IPS-11a (cell line): Measurements from ENCODE around the gene RGN.
"Not testable (repeated sequence)": the region's sequence is repeated elsewhere in the genome, so short reads cannot be mapped to it uniquely, and the experiment has no call there.

Experiments
- H3K4me3 ChIP-seq: one replicate; pipeline ENCODE4 v1.5.1; 2013; ENCODE audit warnings: low read depth, low read length, control low read depth

Gene RGN

GRCh38 chrX:47078129-47079043 lies at the start of gene RGN:
RGN (plus strand) TSS chrX:47078443; CDS start chrX:47081145, 2,702 bp downstream.
- H3K4me3 ChIP-seq, result no peak within 1 kb of the TSS

GRCh38 chrX:47030339-47030738 lies 47.9 kb upstream of the RGN start:
- H3K4me3 ChIP-seq, result no peak overlapping the region

- H3K4me3 ChIP-seq, result no peak overlapping the region
These were observed 30.3 kb upstream of the RGN start for GRCh38 chrX:47047989-47048388.

GRCh38 chrX:47059142-47059874 lies 18.9 kb upstream of the RGN start:
- H3K4me3 ChIP-seq, result no peak overlapping the region

GRCh38 chrX:47060708-47061107 lies 17.5 kb upstream of the RGN start:
- no peak overlapping the region for H3K4me3 ChIP-seq

GRCh38 chrX:47061238-47061919 lies 16.9 kb upstream of the RGN start:
- no peak overlapping the region for H3K4me3 ChIP-seq

- H3K4me3 ChIP-seq, result no peak overlapping the region
These were observed 15.1 kb upstream of the RGN start for GRCh38 chrX:47063179-47063578.

- no peak overlapping the region for H3K4me3 ChIP-seq
These were observed 10.0 kb upstream of the RGN start for GRCh38 chrX:47068214-47068613.

GRCh38 chrX:47068720-47069119 lies 9.5 kb upstream of the RGN start:
- no peak overlapping the region for H3K4me3 ChIP-seq

- H3K4me3 ChIP-seq, result no peak overlapping the region
These were observed 2.1 kb downstream of the RGN start for GRCh38 chrX:47080215-47080914.

GRCh38 chrX:47080915-47081236 lies 2.6 kb downstream of the RGN start:
- no peak overlapping the region for H3K4me3 ChIP-seq

GRCh38 chrX:47091149-47091775 lies 13.0 kb downstream of the RGN start:
- H3K4me3 ChIP-seq, result no peak overlapping the region

GRCh38 chrX:47093248-47093647 lies 15.0 kb downstream of the RGN start:
- H3K4me3 ChIP-seq, result no peak overlapping the region

GRCh38 chrX:47093860-47094259 lies 15.6 kb downstream of the RGN start:
- H3K4me3 ChIP-seq, result no peak overlapping the region

GRCh38 chrX:47097018-47097417 lies 18.8 kb downstream of the RGN start:
- no peak overlapping the region for H3K4me3 ChIP-seq

- H3K4me3 ChIP-seq, result no peak overlapping the region
These were observed 20.3 kb downstream of the RGN start for GRCh38 chrX:47098338-47099094.

- H3K4me3 ChIP-seq, result no peak overlapping the region
These were observed 23.0 kb downstream of the RGN start for GRCh38 chrX:47101206-47101605.

GRCh38 chrX:47110936-47111615 lies 32.8 kb downstream of the RGN start:
- not testable (repeated sequence) for H3K4me3 ChIP-seq

- H3K4me3 ChIP-seq, result no peak overlapping the region
These were observed 34.2 kb downstream of the RGN start for GRCh38 chrX:47112316-47112954.
